NCI-H2196 treated with DMSO at 0.1 percent for 48 hours (cell line): ENCODE data around the gene DYSF.

ENCODE experiments used
- DNase-seq: peaks from one replicate; lab custom pipeline; 2025; ENCODE audit not compliant: unreplicated experiment; lab: John Stamatoyannopoulos, UW

DYSF gene

GRCh38 chr2:71597756-71598155 is 144.4 kb downstream of the DYSF start:
- no peak for DNase-seq

GRCh38 chr2:71598526-71598925 is 145.2 kb downstream of the DYSF start:
- no peak for DNase-seq

- DNase-seq: no peak
Observed at GRCh38 chr2:71599038-71599437, 145.7 kb downstream of the DYSF start.

- DNase-seq: no peak
Observed at GRCh38 chr2:71599646-71600236, 146.4 kb downstream of the DYSF start.

- no peak for DNase-seq
Observed at GRCh38 chr2:71600555-71600954, 147.2 kb downstream of the DYSF start.

GRCh38 chr2:71601136-71602114 is 148.1 kb downstream of the DYSF start:
- no peak for DNase-seq

GRCh38 chr2:71602115-71602495 is 148.7 kb downstream of the DYSF start:
- no peak for DNase-seq

GRCh38 chr2:71602581-71602980 is 149.2 kb downstream of the DYSF start:
- no peak for DNase-seq

GRCh38 chr2:71603311-71603811 is 150.0 kb downstream of the DYSF start:
- DNase-seq: no peak

GRCh38 chr2:71603851-71604725 is 150.7 kb downstream of the DYSF start:
- DNase-seq: no peak

GRCh38 chr2:71604726-71605120 is 151.4 kb downstream of the DYSF start:
- no peak for DNase-seq

- DNase-seq: no peak
Observed at GRCh38 chr2:71605173-71605641, 151.8 kb downstream of the DYSF start.

GRCh38 chr2:71605781-71606241 is 152.4 kb downstream of the DYSF start:
- DNase-seq: no peak

- DNase-seq: no peak
Observed at GRCh38 chr2:71606244-71606643, 152.9 kb downstream of the DYSF start.

- DNase-seq: no peak
Observed at GRCh38 chr2:71607151-71607889, 154.0 kb downstream of the DYSF start.

- no peak for DNase-seq
Observed at GRCh38 chr2:71608034-71608433, 154.7 kb downstream of the DYSF start.

- no peak for DNase-seq
Observed at GRCh38 chr2:71608441-71608840, 155.1 kb downstream of the DYSF start.

- DNase-seq: no peak
Observed at GRCh38 chr2:71609029-71609428, 155.7 kb downstream of the DYSF start.

GRCh38 chr2:71609441-71609840 is 156.1 kb downstream of the DYSF start:
- no peak for DNase-seq

GRCh38 chr2:71609958-71610357 is 156.6 kb downstream of the DYSF start:
- no peak for DNase-seq
